Endometrial microvascular endothelial cells (primary cell): Measurements from ENCODE around the gene LRRK2. TPM values are rescaled to one million over a fixed set of nuclear protein-coding genes. Genes with fewer than 3 reads are reported as not detected.
"Not testable (repeated sequence)": the region's sequence is repeated elsewhere in the genome, so short reads cannot be mapped to it uniquely, and the experiment has no call there.

Experiments used
- in situ Hi-C: cut with HindIII; loops from 2 replicates; pipeline ENCODE4 v1.10.0; 2017; ENCODE audit warnings: low sequenced_read_pairs, low pct_unique_long_range_greater_than_20kb; ENCODE audit errors: inconsistent ontology term
- total RNA-seq: library from RNA; depleted of rRNA; stranded (reverse); fragments of >200 nt; gene quantifications from one replicate; pipeline ENCODE4 v1.2.3, GENCODE V29; 2015; ENCODE audit errors: inconsistent ontology term

The LRRK2 gene
- total RNA-seq, 1 donor from 2014 or later, result 2.2 TPM

GRCh38 chr12:40238266-40238902, 13.6 kb downstream of the LRRK2 start:
- in situ Hi-C loops, result no loop called here

- in situ Hi-C loops, result no loop called here
These were observed 14.2 kb downstream of the LRRK2 start for GRCh38 chr12:40238979-40239378.

- in situ Hi-C loops, result no loop called here
These were observed 16.0 kb downstream of the LRRK2 start for GRCh38 chr12:40240779-40241178.

GRCh38 chr12:40241741-40242140, 16.9 kb downstream of the LRRK2 start:
- in situ Hi-C loops, result no loop called here

- in situ Hi-C loops, result not testable (repeated sequence)
These were observed 19.8 kb downstream of the LRRK2 start for GRCh38 chr12:40244526-40245156.

- in situ Hi-C loops, result no loop called here
These were observed 23.2 kb downstream of the LRRK2 start for GRCh38 chr12:40248034-40248433.

GRCh38 chr12:40248585-40249297, 23.9 kb downstream of the LRRK2 start:
- in situ Hi-C loops, result no loop called here

- in situ Hi-C loops, result not testable (repeated sequence)
These were observed 25.9 kb downstream of the LRRK2 start for GRCh38 chr12:40250652-40251051.

- in situ Hi-C loops, result no loop called here
These were observed 29.1 kb downstream of the LRRK2 start for GRCh38 chr12:40253936-40254335.

GRCh38 chr12:40254455-40255085, 29.8 kb downstream of the LRRK2 start:
- in situ Hi-C loops, result no loop called here

GRCh38 chr12:40258371-40258770, 33.6 kb downstream of the LRRK2 start:
- in situ Hi-C loops, result no loop called here

GRCh38 chr12:40261937-40262336, 37.1 kb downstream of the LRRK2 start:
- in situ Hi-C loops, result no loop called here

- in situ Hi-C loops, result no loop called here
These were observed 37.9 kb downstream of the LRRK2 start for GRCh38 chr12:40262657-40263056.

- in situ Hi-C loops, result no loop called here
These were observed 39.0 kb downstream of the LRRK2 start for GRCh38 chr12:40263616-40264409.

- in situ Hi-C loops, result no loop called here
These were observed 47.3 kb downstream of the LRRK2 start for GRCh38 chr12:40271981-40272664.

GRCh38 chr12:40281791-40282364, 57.1 kb downstream of the LRRK2 start:
- in situ Hi-C loops, result no loop called here

- in situ Hi-C loops, result no loop called here
These were observed 61.8 kb downstream of the LRRK2 start for GRCh38 chr12:40286583-40286982.

GRCh38 chr12:40287369-40287975, 62.7 kb downstream of the LRRK2 start:
- in situ Hi-C loops, result no loop called here
